Adrenal gland (tissue), 12 donors: ENCODE data around the gene OSTC. TPM values are rescaled to one million over a fixed set of nuclear protein-coding genes. Genes with fewer than 3 reads are reported as not detected.

ENCODE experiments used
- DNase-seq, 7 donors: peaks; one replicate each; pipeline ENCODE4 v3.0.0-alpha.2; 2019 to 2020
- H3K27ac ChIP-seq, 5 donors: fragments of 200-600 bp; sonication (generic) in 4 of 5; 1 replicate in 3 of 5; 2 replicates in 2 of 5; pipeline versions ENCODE4 v1.5.1 to v1.8.0; 2016 to 2020; ENCODE audit warnings: mild to moderate bottlenecking in 1 of 5
- H3K27me3 ChIP-seq: fragments of 200-600 bp; 2 replicates; pipeline ENCODE4 v1.8.0; 2021
- H3K36me3 ChIP-seq, 2 donors: fragments of 200-600 bp; replicated peaks in 1 of 2; 1 replicate in 1 of 2; 2 replicates in 1 of 2; pipeline versions ENCODE4 v1.5.1 to v1.8.0; 2018 to 2022
- H3K4me1 ChIP-seq, 2 donors: fragments of 200-600 bp; replicated peaks in 1 of 2; 1 replicate in 1 of 2; 2 replicates in 1 of 2; pipeline versions ENCODE4 v1.5.1 to v1.8.0; 2018 to 2021
- H3K4me3 ChIP-seq, 4 donors: fragments of 200-600 bp; sonication (generic) in 3 of 4; one replicate each; pipeline ENCODE4 v1.5.1; 2016 to 2018
- H3K9me3 ChIP-seq, 3 donors: fragments of 200-600 bp; sonication (generic) in 1 of 3; replicated peaks in 1 of 3; 1 replicate in 2 of 3; 2 replicates in 1 of 3; pipeline versions ENCODE4 v1.5.1 to v1.8.0; 2016 to 2021
- CTCF ChIP-seq, 6 experiments: fragments of 450-650 bp in 4 of 6; fragments of 200-600 bp in 2 of 6; sonication (generic) in 1 of 6; IDR thresholded peaks; 1 replicate in 5 of 6; 2 replicates in 1 of 6; pipeline versions ENCODE4 v1.5.1 to v1.8.0; 2016 to 2021; ENCODE audit warnings: antibody characterized with exemption in 6 of 6, mild to moderate bottlenecking in 2 of 6, moderate library complexity in 1 of 6
- POLR2A ChIP-seq, 2 donors: fragments of 450-650 bp; IDR thresholded peaks; one replicate each; pipeline ENCODE4 v1.6.1; 2017; ENCODE audit warnings: antibody characterized with exemption in 2 of 2, mild to moderate bottlenecking in 2 of 2, moderate library complexity in 1 of 2
- whole genome bisulfite sequencing, 4 donors: extraction: QIAGEN DNeasy Blood & Tissue Kit in 2 of 4; methylation state at CpG; one replicate each; pipeline versions ENCODE4 v1.1.5 to v1.1.7; 2013 to 2017; 5-methylcytosine and 5-hydroxymethylcytosine counted together
- intact Hi-C, 2 donors: fragments of 100-400 bp; cut with DNase I; formaldehyde crosslinking; loops; one replicate each; pipeline versions ENCODE4 v1.14.1 to v1.15.0; 2022 to 2023
- polyA plus RNA-seq, 3 donors: library from polyadenylated mRNA; stranded (reverse); fragments of 200-250 nt in 2 of 3; fragments of 350-450 nt in 1 of 3; fragmentation: Illumina TruSeq in 1 of 3; extraction: RNeasy Lipid Tissue Mini Kit (QIAGEN cat#74804) in 1 of 3; gene quantifications; one replicate each; pipeline ENCODE4 v1.2.3, GENCODE V29; 2013 to 2014
- total RNA-seq, 9 donors: library from RNA; depleted of rRNA in 4 of 9; stranded (reverse); fragments of >200 nt in 4 of 9; fragments of 120-200 nt in 1 of 9; fragmentation: NEBNext Ultra II Directional in 1 of 9; extraction: Animal tissue kit (Norgen Biotek cat#: 25700) in 1 of 9; gene quantifications; one replicate each; pipeline versions ENCODE4 v1.1.0 to v1.2.4, GENCODE V29; 2013 to 2023
- donor health status: healthy with polysubstance abuse.
- donor health status: Bipolar disorder and iron deficiency.
- donor health status: DM: yes; HTN: yes; CAD: no.
- donor health status: DM: no; HTN: no; CAD: no.
- donor health status: DM: no; HTN: no; CAD: no.
- donor health status: DM: yes; HTN: yes; CAD: no.

The OSTC gene
- total and polyA plus RNA-seq, 12 donors, result 50.4 to 297 (median 75.7) TPM

GRCh38 chr4:108602163-108602562 lies 48.2 kb upstream of the OSTC start:
- H3K27me3 ChIP-seq, result no peaks in the 10 kb centered on the region
- no peak for DNase-seq
- no peak overlapping the region for H3K27ac ChIP-seq
- H3K4me1 ChIP-seq, result no peaks in the 10 kb centered on the region
- no peaks in the 10 kb centered on the region for H3K36me3 ChIP-seq
- TF ChIP-seq POLR2A (IDR thresholded peaks at IDR 0.05) (no peak), CTCF (IDR thresholded peaks at IDR 0.05) (no peak)
- WGBS, 4 donors, result 80 to 87% (median 85%) methylated on average over 3 of the region's 3 CpGs
- H3K9me3 ChIP-seq, result no peaks in the 10 kb centered on the region
- intact Hi-C loops, result no loop called here
- H3K4me3 ChIP-seq, result no peak overlapping the region

- H3K9me3 ChIP-seq, result no peaks in the 10 kb centered on the region
- H3K36me3 ChIP-seq, result no peaks in the 10 kb centered on the region
- no peaks in the 10 kb centered on the region for H3K4me1 ChIP-seq
- H3K27me3 ChIP-seq, result no peaks in the 10 kb centered on the region
- H3K4me3 ChIP-seq, result no peak overlapping the region
- TF ChIP-seq CTCF (IDR thresholded peaks at IDR 0.05), result no peak
- no peak for TF ChIP-seq POLR2A (IDR thresholded peaks at IDR 0.05)
- H3K27ac ChIP-seq, result no peak overlapping the region
- WGBS, 4 donors, result 71 to 96% (median 95%) methylated on average over 4 of the region's 4 CpGs
- intact Hi-C loops, result no loop called here
- DNase-seq, result no peak
Measured at GRCh38 chr4:108607079-108607815, 43.2 kb upstream of the OSTC start.

GRCh38 chr4:108611365-108611764 lies 39.0 kb upstream of the OSTC start:
- no peaks in the 10 kb centered on the region for H3K27me3 ChIP-seq
- H3K36me3 ChIP-seq, result no peaks in the 10 kb centered on the region
- no peak overlapping the region for H3K27ac ChIP-seq
- peak; percentile 17 to 44 (median 36) for TF ChIP-seq CTCF (IDR thresholded peaks at IDR 0.05)
- no peak for TF ChIP-seq POLR2A (IDR thresholded peaks at IDR 0.05)
- 29 to 42% (median 36%) methylated on average over 10 of the region's 10 CpGs for WGBS, 4 donors
- DNase-seq, result peak in 3 of 7 donors; percentile 20 to 40 (median 27)
- H3K9me3 ChIP-seq, result no peaks in the 10 kb centered on the region
- intact Hi-C loops, result no loop called here
- peak overlapping the region in 1 of 4 donors; percentile 52 for H3K4me3 ChIP-seq
- H3K4me1 ChIP-seq, result no peaks in the 10 kb centered on the region

- H3K36me3 ChIP-seq, result no peaks in the 10 kb centered on the region
- H3K9me3 ChIP-seq, result no peaks in the 10 kb centered on the region
- no peaks in the 10 kb centered on the region for H3K27me3 ChIP-seq
- WGBS, 4 donors, result 78 to 86% (median 83%) methylated on average over 6 of the region's 6 CpGs
- no peak overlapping the region for H3K27ac ChIP-seq
- no peaks in the 10 kb centered on the region for H3K4me1 ChIP-seq
- TF ChIP-seq POLR2A (IDR thresholded peaks at IDR 0.05) (no peak), CTCF (IDR thresholded peaks at IDR 0.05) (no peak)
- intact Hi-C loops, result no loop called here
- no peak overlapping the region for H3K4me3 ChIP-seq
- no peak for DNase-seq
Measured at GRCh38 chr4:108612365-108612764, 38.0 kb upstream of the OSTC start.
